GM12891 (cell line): ENCODE results near the gene SPG11.

Source experiments
- PAX5 ChIP-seq: IDR thresholded peaks from 2 replicates; pipeline ENCODE4 v1.6.1; 2011; ENCODE audit warnings: low read length, moderate library complexity, mild to moderate bottlenecking; ENCODE audit not compliant: insufficient read depth, severe bottlenecking
- POLR2A ChIP-seq: IDR thresholded peaks from 2 replicates; pipeline ENCODE4 v1.6.1; 2011; ENCODE audit warnings: low read depth, low read length, control low read depth
- POLR2AphosphoS5 ChIP-seq: IDR thresholded peaks from 2 replicates; pipeline ENCODE4 v1.6.1; 2011; ENCODE audit warnings: low read depth, low read length, control low read depth
- POU2F2 ChIP-seq: IDR thresholded peaks from 2 replicates; pipeline ENCODE4 v1.6.1; 2011; ENCODE audit warnings: low read depth, mild to moderate bottlenecking, control low read depth, low read length, moderate library complexity
- SPI1 ChIP-seq: IDR thresholded peaks from 2 replicates; pipeline ENCODE4 v1.6.1; 2011; ENCODE audit warnings: low read depth, low read length, control low read depth
- TAF1 ChIP-seq: IDR thresholded peaks from 2 replicates; pipeline ENCODE4 v1.6.1; 2011; ENCODE audit warnings: low read depth, low read length, control low read depth

DNA sequence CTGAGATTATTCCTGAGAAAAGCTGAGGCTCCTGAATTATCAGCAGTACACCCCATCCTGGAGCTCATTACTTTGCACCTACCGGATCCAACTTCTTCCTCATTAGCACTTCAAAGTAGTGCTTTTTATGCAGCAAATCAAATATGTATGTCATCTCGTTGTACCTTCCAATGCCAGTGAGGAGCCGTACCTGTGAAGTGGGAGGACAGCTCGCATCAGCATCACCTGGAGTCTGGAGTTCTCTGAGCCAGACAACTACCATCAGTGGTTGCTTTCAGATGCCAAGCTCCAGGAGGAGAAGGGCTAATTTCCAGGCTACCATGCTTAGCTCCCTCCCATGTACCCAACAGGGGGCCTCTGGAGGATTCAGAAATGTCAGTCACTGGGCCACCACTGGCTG, 94.1 kb downstream of the SPG11 start:
- no peak for TF ChIP-seq SPI1
- TF ChIP-seq POLR2AphosphoS5 = no peak
- no peak for TF ChIP-seq POLR2A
- no peak for TF ChIP-seq PAX5
- no peak for TF ChIP-seq POU2F2
- TF ChIP-seq TAF1 = no peak
